K562 (cell line): ENCODE results near the gene COMMD10.

Source experiments
- ARID3A ChIP-seq: IDR thresholded peaks from 2 replicates; pipeline ENCODE4 v1.6.1; 2012; ENCODE audit warnings: low read depth, low read length, improper control_type of control experiment, borderline replicate concordance
- CREM ChIP-seq: IDR thresholded peaks from 2 replicates; pipeline ENCODE4 v1.6.1; 2014; ENCODE audit warnings: antibody characterized with exemption, low read depth
- TCF15 ChIP-seq: fragments of 250-450 bp; sonication (Bioruptor Pico); IDR thresholded peaks from 2 replicates; pipeline ENCODE4 v1.8.0; 2022; ENCODE audit warnings: moderate library complexity, mild to moderate bottlenecking, inconsistent platforms
- TEAD4 ChIP-seq, 2 experiments: sonication (generic) in 1 of 2; formaldehyde crosslinking in 1 of 2; IDR thresholded peaks; 2 replicates each; pipeline versions ENCODE4 v1.6.1 to v1.8.0; 2012 to 2022; ENCODE audit warnings: borderline replicate concordance in 1 of 2, inconsistent platforms in 1 of 2, low read length in 1 of 2, mild to moderate bottlenecking in 1 of 2, missing genetic modification reagents in 1 of 2
- THRA ChIP-seq: fragments of 450-650 bp; IDR thresholded peaks from 2 replicates; pipeline ENCODE4 v1.6.1; 2017; ENCODE audit warnings: mild to moderate bottlenecking, moderate library complexity
- YY1 ChIP-seq, 3 experiments: IDR thresholded peaks; 2 replicates each; pipeline ENCODE4 v1.6.1; 2011; ENCODE audit warnings: low read length in 2 of 3, mild to moderate bottlenecking in 2 of 3, moderate library complexity in 2 of 3, borderline replicate concordance in 1 of 3, control low read depth in 1 of 3, low read depth in 1 of 3; ENCODE audit not compliant: insufficient read depth in 3 of 3, insufficient replicate concordance in 2 of 3, control insufficient read depth in 1 of 3, insufficient read length in 1 of 3; ENCODE audit errors: extremely low read depth in 1 of 3
- ZNF436 ChIP-seq: fragments of 250-450, 450-650 bp; sonication (Bioruptor Pico); formaldehyde crosslinking; IDR thresholded peaks from 2 replicates; pipeline ENCODE4 v1.7.0; 2020; ENCODE audit warnings: mild to moderate bottlenecking
- TF ChIP-seq, protein P1 (sequence below), 3 experiments: IDR thresholded peaks in 2 of 3; conservative IDR thresholded peaks in 1 of 3; 2 replicates each; pipeline ENCODE4 v1.5.1; 2011 to 2012; ENCODE audit warnings: low read length in 3 of 3, mild to moderate bottlenecking in 3 of 3, control low read depth in 2 of 3, improper control_type of control experiment in 1 of 3, inconsistent platforms in 1 of 3, low read depth in 1 of 3, mixed read lengths in 1 of 3, moderate library complexity in 1 of 3; ENCODE audit not compliant: insufficient read depth in 2 of 3

DNA sequence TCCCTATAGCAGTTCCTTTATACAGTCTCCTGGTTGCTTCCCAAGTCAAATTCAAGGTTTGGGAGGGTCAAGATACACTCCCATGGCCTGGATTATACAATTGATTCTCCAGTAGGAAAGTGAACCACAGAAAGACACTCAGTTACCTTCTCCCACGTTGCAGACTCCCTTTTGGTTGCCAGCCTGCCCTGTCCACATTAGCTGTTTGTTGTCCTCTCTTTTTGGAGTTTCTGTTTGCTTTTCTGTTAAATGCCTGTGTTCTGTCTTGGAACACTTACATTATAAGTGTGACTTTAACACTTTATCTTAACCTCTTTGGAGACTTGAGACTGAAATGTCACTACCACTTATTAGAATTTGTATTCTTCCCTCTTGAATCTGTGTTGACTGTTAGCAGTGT, 30.3 kb downstream of the COMMD10 start:
- TF ChIP-seq CREM (no peak), ARID3A (no peak), TCF15 (CRISPR knock-in tag) (no peak), TEAD4 (IDR thresholded peaks at IDR 0.05; ENCODE audit: low read length) (no peak), TEAD4 (CRISPR knock-in tag; IDR thresholded peaks at IDR 0.05; ENCODE audit: borderline replicate concordance) (no peak), ZNF436 (CRISPR knock-in tag) (no peak), YY1 (IDR thresholded peaks at IDR 0.05; ENCODE audit: borderline replicate concordance in 1 of 3, control insufficient read depth in 1 of 3, extremely low read depth in 1 of 3, insufficient read depth in 3 of 3, insufficient read length in 1 of 3, insufficient replicate concordance in 2 of 3, low read depth in 1 of 3, low read length in 2 of 3) (no peak), THRA (no peak)
- TF ChIP-seq, protein P1, sequence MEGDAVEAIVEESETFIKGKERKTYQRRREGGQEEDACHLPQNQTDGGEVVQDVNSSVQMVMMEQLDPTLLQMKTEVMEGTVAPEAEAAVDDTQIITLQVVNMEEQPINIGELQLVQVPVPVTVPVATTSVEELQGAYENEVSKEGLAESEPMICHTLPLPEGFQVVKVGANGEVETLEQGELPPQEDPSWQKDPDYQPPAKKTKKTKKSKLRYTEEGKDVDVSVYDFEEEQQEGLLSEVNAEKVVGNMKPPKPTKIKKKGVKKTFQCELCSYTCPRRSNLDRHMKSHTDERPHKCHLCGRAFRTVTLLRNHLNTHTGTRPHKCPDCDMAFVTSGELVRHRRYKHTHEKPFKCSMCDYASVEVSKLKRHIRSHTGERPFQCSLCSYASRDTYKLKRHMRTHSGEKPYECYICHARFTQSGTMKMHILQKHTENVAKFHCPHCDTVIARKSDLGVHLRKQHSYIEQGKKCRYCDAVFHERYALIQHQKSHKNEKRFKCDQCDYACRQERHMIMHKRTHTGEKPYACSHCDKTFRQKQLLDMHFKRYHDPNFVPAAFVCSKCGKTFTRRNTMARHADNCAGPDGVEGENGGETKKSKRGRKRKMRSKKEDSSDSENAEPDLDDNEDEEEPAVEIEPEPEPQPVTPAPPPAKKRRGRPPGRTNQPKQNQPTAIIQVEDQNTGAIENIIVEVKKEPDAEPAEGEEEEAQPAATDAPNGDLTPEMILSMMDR (IDR thresholded peaks at IDR 0.05 in 2 of 3, conservative IDR thresholded peaks at IDR 0.05 in 1 of 3; ENCODE audit: insufficient read depth in 2 of 3, low read depth in 1 of 3, low read length in 3 of 3), result no peak
